K562 (cell line): ENCODE results near the gene CHRNG. TPM values are rescaled to one million over a fixed set of nuclear protein-coding genes. Genes with fewer than 3 reads are reported as not detected.

Experiments used
- ATAC-seq: fragments of 200-7000 bp; cut with Tn5 transposase; 3 replicates; pipeline ENCODE4 v1.9.1; 2020; ENCODE audit warnings: moderate library complexity
- BruUV-seq: library from RNA; stranded (reverse); fragments of 400-500 nt; replicated peaks from 2 replicates; lab custom pipeline; 2021; lab: Mats Ljungman, UMichigan
- CTCF ChIA-PET: fragments of 300-600 bp; formaldehyde crosslinking; extraction: SDS; loops from one replicate; lab custom pipeline; 2021; ENCODE audit warnings: low intra/inter-chr PET ratio; lab: Yijun Ruan, JAX
- POLR2A ChIA-PET: fragments of 300-600, 350-650 bp; sonication (Branson Sonifier 250); formaldehyde crosslinking; extraction: SDS; loops from one replicate; lab custom pipeline; 2021; ENCODE audit warnings: antibody characterized with exemption, inconsistent platforms; lab: Yijun Ruan, JAX
- DNase-seq, 4 experiments: peaks; one replicate each; pipeline versions ENCODE4 v3.0.0 to v3.0.0-alpha.2; 2011 to 2018; ENCODE audit warnings: low spot score in 3 of 4, mixed read lengths in 3 of 4; ENCODE audit errors: extremely low read depth in 1 of 4
- FAIRE-seq: peaks from 2 replicates; lab custom pipeline; 2011; peaks lifted over from hg19 to GRCh38; lab: Jason Lieb, UNC
- H2AFZ ChIP-seq: 2 replicates; pipeline ENCODE4 v1.6.0; 2011; ENCODE audit warnings: low read depth, low read length, control low read depth, inconsistent platforms
- H3K27ac ChIP-seq: fragments of 200-600 bp; 3 replicates; pipeline ENCODE4 v1.8.0; 2011; ENCODE audit warnings: low read depth, mild to moderate bottlenecking, control low read depth, inconsistent platforms, low read length, moderate library complexity, mixed read lengths; ENCODE audit errors: extremely low read depth
- H3K27me3 ChIP-seq, 2 experiments: fragments of 300-600 bp in 1 of 2; 2 replicates in 1 of 2; 3 replicates in 1 of 2; pipeline versions ENCODE4 v1.6.0 to v1.8.0; 2011; ENCODE audit warnings: inconsistent platforms in 2 of 2, low read length in 2 of 2, mild to moderate bottlenecking in 1 of 2, mixed read lengths in 1 of 2, moderate library complexity in 1 of 2; ENCODE audit not compliant: control insufficient read depth in 2 of 2, insufficient read depth in 2 of 2
- H3K36me3 ChIP-seq: fragments of 300-600 bp; 3 replicates; pipeline ENCODE4 v1.8.0; 2011; ENCODE audit warnings: mild to moderate bottlenecking, low read length, inconsistent platforms; ENCODE audit not compliant: control insufficient read depth, insufficient read depth
- H3K4me1 ChIP-seq, 2 experiments: fragments of 200-600 bp in 1 of 2; replicated peaks in 1 of 2; 2 replicates in 1 of 2; 3 replicates in 1 of 2; pipeline versions ENCODE4 v1.5.1 to v1.8.0; 2011; ENCODE audit warnings: inconsistent platforms in 2 of 2, low read length in 2 of 2, mild to moderate bottlenecking in 1 of 2, mixed read lengths in 1 of 2, moderate library complexity in 1 of 2; ENCODE audit not compliant: control insufficient read depth in 2 of 2, insufficient read depth in 2 of 2
- H3K4me2 ChIP-seq: 2 replicates; pipeline ENCODE4 v1.6.1; 2011; ENCODE audit warnings: low read length, control low read depth, inconsistent platforms, mixed read lengths; ENCODE audit not compliant: insufficient read depth
- H3K4me3 ChIP-seq: fragments of 200-600 bp; sonication (generic), shearing (Covaris generic); 2 replicates; pipeline ENCODE4 v1.5.1; 2016; ENCODE audit warnings: control low read depth, inconsistent platforms
- H3K79me2 ChIP-seq: fragments of 200-600 bp; 3 replicates; pipeline ENCODE4 v1.8.0; 2011; ENCODE audit warnings: low read length, inconsistent platforms; ENCODE audit not compliant: control insufficient read depth, insufficient read depth
- H3K9ac ChIP-seq, 2 experiments: 2 replicates each; pipeline versions ENCODE4 v1.6.0 to v1.6.1; 2011; ENCODE audit warnings: low read depth in 2 of 2, low read length in 2 of 2, control low read depth in 1 of 2, inconsistent platforms in 1 of 2, mild to moderate bottlenecking in 1 of 2, mixed read lengths in 1 of 2; ENCODE audit not compliant: insufficient read depth in 1 of 2
- H3K9me1 ChIP-seq: one replicate; pipeline ENCODE4 v1.6.0; 2011; ENCODE audit warnings: inconsistent platforms, mild to moderate bottlenecking, low read length, moderate library complexity; ENCODE audit not compliant: control insufficient read depth, insufficient read depth
- H3K9me3 ChIP-seq: replicated peaks from 2 replicates; pipeline ENCODE4 v1.5.1; 2011; ENCODE audit warnings: low read depth, low read length, inconsistent platforms; ENCODE audit not compliant: control insufficient read depth, insufficient read depth
- H4K20me1 ChIP-seq: replicated peaks from 2 replicates; pipeline ENCODE4 v1.6.1; 2011; ENCODE audit warnings: low read length, inconsistent platforms, mixed read lengths; ENCODE audit not compliant: control insufficient read depth, insufficient read depth
- CBFA2T2 ChIP-seq: fragments of 450-650 bp; conservative IDR thresholded peaks from 2 replicates; pipeline ENCODE4 v1.6.1; 2017; ENCODE audit warnings: mild to moderate bottlenecking
- HIVEP1 ChIP-seq: fragments of 250-450 bp; sonication (Bioruptor Pico); IDR thresholded peaks from 2 replicates; pipeline ENCODE4 v1.4.0; 2020; ENCODE audit warnings: mild to moderate bottlenecking
- HLTF ChIP-seq: fragments of 450-650 bp; IDR thresholded peaks from 2 replicates; pipeline ENCODE4 v1.6.1; 2016
- SMAD3 ChIP-seq: fragments of 450-650 bp; formaldehyde crosslinking; conservative IDR thresholded peaks from 2 replicates; pipeline ENCODE4 v1.4.0; 2020; ENCODE audit warnings: mild to moderate bottlenecking
- U2AF1 ChIP-seq: fragments of 200-400 bp; formaldehyde crosslinking; optimal IDR thresholded peaks from 2 replicates; pipeline ENCODE3; 2017; ENCODE audit warnings: mild to moderate bottlenecking, low read depth, low read length, moderate library complexity
- ZNF717 ChIP-seq: fragments of 250-450 bp; sonication (Bioruptor Pico); IDR thresholded peaks from 2 replicates; pipeline ENCODE4 v1.5.0; 2021
- whole genome bisulfite sequencing: fragments of 100-300 bp; shearing (Covaris generic); methylation state at CpG from one replicate; pipeline ENCODE4 v1.1.6; 2016; ENCODE audit warnings: low coverage, mixed read lengths; ENCODE audit not compliant: insufficient coverage; ENCODE audit errors: missing lambda C conversion rate; 5-methylcytosine and 5-hydroxymethylcytosine counted together
- in situ Hi-C: fragments of 300-500 bp; cut with MboI; formaldehyde crosslinking; loops from 4 replicates; pipeline ENCODE4 v1.15.0; 2018; ENCODE audit warnings: inconsistent platforms, mixed read lengths
- intact Hi-C: fragments of 100-400 bp; cut with micrococcal nuclease; formaldehyde crosslinking; loops from 2 replicates; pipeline ENCODE4 v1.14.2; 2022
- polyA plus RNA-seq, 8 experiments: library from polyadenylated mRNA; depleted of rRNA in 4 of 8; stranded (reverse) in 5 of 8; unstranded in 3 of 8; fragments of >200 nt; fragmentation: Nextera tagmentation in 2 of 8; fragmentation: Illumina TruSeq in 1 of 8; extraction: Ambion mirVana in 2 of 8; extraction: Trizol in 1 of 8; gene quantifications; 2 replicates each; pipeline versions ENCODE4 v1.2.1 to v1.2.3, GENCODE V29; 2011 to 2014; ENCODE audit warnings: inconsistent platforms in 1 of 8, missing spikeins in 1 of 8
- total RNA-seq, 7 experiments: library from RNA; depleted of rRNA in 6 of 7; stranded (reverse); fragments of >200 nt in 6 of 7; fragmentation: Illumina TruSeq in 2 of 7; extraction: Trizol in 2 of 7; gene quantifications; 2 replicates each; pipeline versions ENCODE4 v1.2.1 to v1.2.3, GENCODE V29; 2011 to 2021; ENCODE audit warnings: low replicate concordance in 1 of 7
- TF ChIP-seq, protein P1 (sequence below): fragments of 250-450 bp; sonication (Bioruptor Pico); IDR thresholded peaks from 2 replicates; pipeline ENCODE4 v1.9.0; 2021; ENCODE audit warnings: mild to moderate bottlenecking, inconsistent platforms

Gene CHRNG
- total and polyA plus RNA-seq, 9 of the 15 experiments (the other 6 are each of a cell fraction or from before 2014, with no cell fraction given), result not detected

DNA sequence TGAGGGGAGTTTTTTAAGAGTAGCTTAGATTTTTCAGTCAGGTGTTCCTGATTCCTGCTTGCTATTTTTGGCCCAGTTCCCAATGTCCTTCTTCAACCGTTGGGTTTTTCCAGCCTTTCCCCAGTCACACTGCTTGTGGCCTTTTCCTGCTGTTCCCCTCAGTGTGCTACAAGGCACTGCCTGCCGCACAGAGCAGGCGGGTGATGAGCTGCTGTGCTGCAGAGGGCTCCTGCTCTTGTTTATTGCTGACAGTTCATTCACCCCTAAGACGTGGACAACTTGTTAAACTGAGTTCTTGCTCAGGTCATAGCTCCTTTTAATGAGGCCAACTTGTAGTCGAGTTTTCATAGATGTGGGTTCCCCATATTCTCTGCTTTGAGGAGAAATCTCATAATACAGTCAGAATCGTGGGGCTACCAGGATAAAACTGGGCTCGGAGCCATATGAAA is 31.6 kb downstream of the CHRNG start:
- Histone ChIP-seq H3K9me1 (no peaks in the 10 kb centered on the region), H3K9me3 (no peaks in the 10 kb centered on the region), H3K4me1 (no peaks in the 10 kb centered on the region), H4K20me1 (no peaks in the 10 kb centered on the region), H3K27ac (no peak overlapping the region), H3K36me3 (peaks cover 64% of the 10 kb centered on the region; the same call in 2 of the 3 replicates), H3K79me2 (no peaks in the 10 kb centered on the region), H3K9ac (no peak overlapping the region), H3K27me3 (no peaks in the 10 kb centered on the region), H3K4me3 (no peak overlapping the region), H3K4me2 (no peak overlapping the region), H2AFZ (no peak overlapping the region)
- no peak for FAIRE-seq
- WGBS, result 75% methylated on average over 7 of the region's 7 CpGs
- TF ChIP-seq HLTF, result no peak
- TF ChIP-seq, protein P1, sequence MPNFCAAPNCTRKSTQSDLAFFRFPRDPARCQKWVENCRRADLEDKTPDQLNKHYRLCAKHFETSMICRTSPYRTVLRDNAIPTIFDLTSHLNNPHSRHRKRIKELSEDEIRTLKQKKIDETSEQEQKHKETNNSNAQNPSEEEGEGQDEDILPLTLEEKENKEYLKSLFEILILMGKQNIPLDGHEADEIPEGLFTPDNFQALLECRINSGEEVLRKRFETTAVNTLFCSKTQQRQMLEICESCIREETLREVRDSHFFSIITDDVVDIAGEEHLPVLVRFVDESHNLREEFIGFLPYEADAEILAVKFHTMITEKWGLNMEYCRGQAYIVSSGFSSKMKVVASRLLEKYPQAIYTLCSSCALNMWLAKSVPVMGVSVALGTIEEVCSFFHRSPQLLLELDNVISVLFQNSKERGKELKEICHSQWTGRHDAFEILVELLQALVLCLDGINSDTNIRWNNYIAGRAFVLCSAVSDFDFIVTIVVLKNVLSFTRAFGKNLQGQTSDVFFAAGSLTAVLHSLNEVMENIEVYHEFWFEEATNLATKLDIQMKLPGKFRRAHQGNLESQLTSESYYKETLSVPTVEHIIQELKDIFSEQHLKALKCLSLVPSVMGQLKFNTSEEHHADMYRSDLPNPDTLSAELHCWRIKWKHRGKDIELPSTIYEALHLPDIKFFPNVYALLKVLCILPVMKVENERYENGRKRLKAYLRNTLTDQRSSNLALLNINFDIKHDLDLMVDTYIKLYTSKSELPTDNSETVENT, result no peak
- no TSS peak for BruUV-seq
- ChIA-PET CTCF (no interaction called here), POLR2A (interaction anchor here (1.0 kb wide), 1 partner anchor 10 kb away, joined by 4 read pairs; no protein-coding TSS in a partner anchor)
- ATAC-seq, result no peak
- no peak for DNase-seq
- in situ Hi-C loops (no loop called here), intact Hi-C loops (no loop called here)

GRCh38 chr2:232573042-232573441 is 33.5 kb downstream of the CHRNG start:
- in situ Hi-C loops, result no loop called here
- H4K20me1 ChIP-seq, result no peaks in the 10 kb centered on the region
- TF ChIP-seq SMAD3, result no peak
- no peak for TF ChIP-seq CBFA2T2
- TF ChIP-seq HIVEP1 (CRISPR knock-in tag), result no peak
- no peak for TF ChIP-seq ZNF717 (CRISPR knock-in tag)
- no peak for TF ChIP-seq U2AF1
- ChIA-PET CTCF (no interaction called here), POLR2A (interaction anchor here (1.4 kb wide), 1 partner anchor 10 kb away, joined by 6 read pairs; no protein-coding TSS in a partner anchor)
- H3K27ac ChIP-seq, result no peak overlapping the region
- ATAC-seq (no peak), FAIRE-seq (no peak), DNase-seq (no peak)
- H3K9me1 ChIP-seq, result no peaks in the 10 kb centered on the region
- H3K9me3 ChIP-seq, result no peaks in the 10 kb centered on the region
- H3K79me2 ChIP-seq, result no peaks in the 10 kb centered on the region
- no peaks in the 10 kb centered on the region for H3K27me3 ChIP-seq
- no peak overlapping the region for H3K4me3 ChIP-seq
- intact Hi-C loops, result no loop called here
- H3K36me3 ChIP-seq, result peaks cover 45% of the 10 kb centered on the region; the same call in 2 of the 3 replicates
- no peak overlapping the region for H2AFZ ChIP-seq
- no peak overlapping the region for H3K9ac ChIP-seq
- no peaks in the 10 kb centered on the region for H3K4me1 ChIP-seq
- H3K4me2 ChIP-seq, result no peak overlapping the region
- no TSS peak for BruUV-seq
